ENCODE results near the gene FCHO1.
A peak's percentile ranks its signal among the peaks of the same experiment; 100 is the strongest.
"Not testable (repeated sequence)": the region's sequence is repeated elsewhere in the genome, so short reads cannot be mapped to it uniquely, and the experiment has no call there.

Gene FCHO1

DNA sequence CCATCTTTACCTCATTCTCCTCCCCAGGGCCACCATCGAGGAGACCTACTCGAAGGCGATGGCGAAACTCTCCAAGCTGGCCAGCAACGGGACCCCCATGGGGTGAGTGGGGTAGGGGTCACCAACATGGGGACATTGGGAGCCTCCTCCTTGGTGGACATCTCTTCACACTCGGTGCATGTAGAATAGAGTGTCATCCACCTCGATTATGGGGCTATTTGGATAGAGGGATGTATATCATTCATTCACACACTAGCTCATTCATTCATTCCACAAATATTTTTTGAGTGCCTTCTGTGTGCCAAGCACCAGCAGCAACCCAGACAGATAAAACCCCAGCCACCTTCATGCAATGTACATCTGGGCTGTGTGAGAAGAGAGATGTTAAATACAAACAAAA, 13.1 kb downstream of the FCHO1 start:
- no peak for DNase-seq

DNA sequence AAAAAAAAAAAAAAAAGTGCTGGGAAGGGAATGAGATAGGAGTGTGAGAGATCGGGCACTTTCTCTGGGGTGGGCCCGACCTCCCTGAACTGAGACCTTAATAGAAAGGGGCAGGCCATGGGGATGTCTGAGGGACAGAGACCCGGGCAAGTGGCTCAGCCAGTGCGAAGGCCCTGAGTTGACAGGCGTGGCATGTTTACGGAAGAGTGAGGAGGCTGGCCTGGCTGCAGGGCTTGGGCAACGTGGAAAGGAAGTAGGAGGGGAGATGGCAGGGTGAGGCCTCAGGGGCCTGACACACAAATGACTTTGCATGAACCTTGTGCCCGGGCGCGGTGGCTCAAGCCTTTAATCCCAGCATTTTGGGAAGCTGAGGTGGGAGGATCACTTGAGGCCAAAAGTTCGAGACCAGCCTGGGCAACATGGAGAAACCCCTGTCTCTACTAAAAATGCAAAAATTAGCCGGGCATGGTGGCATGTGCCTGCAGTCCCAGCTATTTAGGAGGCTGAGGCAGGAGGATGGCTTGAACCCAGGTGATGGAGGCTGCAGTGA, 13.9 kb downstream of the FCHO1 start:
- no peak for DNase-seq

- DNase-seq, result peak; percentile 61
Observed at GRCh38 chr19:17766543-17767131, 15.4 kb downstream of the FCHO1 start.

GRCh38 chr19:17767559-17767958, 16.3 kb downstream of the FCHO1 start:
- no peak for DNase-seq

DNA sequence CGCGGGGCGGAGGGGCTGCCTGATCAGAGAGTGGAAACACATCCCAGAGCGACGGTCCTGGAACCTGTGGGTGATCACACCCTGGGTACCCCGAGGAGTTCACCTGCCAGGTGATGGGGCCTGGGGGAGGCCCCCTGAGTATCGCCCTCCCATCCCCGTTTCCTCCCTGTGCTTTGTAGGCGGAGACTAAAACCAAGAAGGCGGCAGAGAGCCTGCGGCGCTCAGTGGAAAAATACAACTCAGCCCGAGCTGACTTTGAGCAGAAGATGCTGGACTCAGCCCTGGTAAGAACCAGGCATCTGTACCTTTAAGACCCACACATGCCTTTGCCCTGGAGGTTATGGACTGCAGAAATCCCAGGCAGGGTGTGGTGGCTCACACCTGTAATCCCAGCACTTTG, 19.3 kb downstream of the FCHO1 start:
- DNase-seq, result no peak

DNA sequence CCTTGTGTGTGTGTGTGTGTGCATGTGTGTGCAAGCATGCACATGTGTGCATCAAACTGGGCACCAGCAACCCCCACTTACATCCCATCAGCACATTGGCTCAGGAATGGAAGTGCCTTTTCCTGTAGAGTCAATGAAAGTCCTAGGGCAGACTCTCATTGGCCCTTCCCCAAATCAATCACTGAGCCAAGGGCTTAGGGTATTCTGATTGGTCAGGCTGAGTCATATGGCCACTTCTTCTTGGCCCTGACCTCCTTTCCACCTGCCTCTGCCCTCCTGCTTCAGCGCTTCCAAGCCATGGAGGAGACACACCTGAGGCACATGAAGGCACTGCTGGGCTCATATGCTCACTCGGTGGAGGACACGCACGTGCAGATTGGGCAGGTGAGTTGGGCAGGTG, 20.9 kb downstream of the FCHO1 start:
- no peak for DNase-seq

GRCh38 chr19:17775245-17775927, 24.1 kb downstream of the FCHO1 start:
- DNase-seq, result peak; percentile 56

GRCh38 chr19:17775991-17776803, 24.9 kb downstream of the FCHO1 start:
- no peak for DNase-seq

DNA sequence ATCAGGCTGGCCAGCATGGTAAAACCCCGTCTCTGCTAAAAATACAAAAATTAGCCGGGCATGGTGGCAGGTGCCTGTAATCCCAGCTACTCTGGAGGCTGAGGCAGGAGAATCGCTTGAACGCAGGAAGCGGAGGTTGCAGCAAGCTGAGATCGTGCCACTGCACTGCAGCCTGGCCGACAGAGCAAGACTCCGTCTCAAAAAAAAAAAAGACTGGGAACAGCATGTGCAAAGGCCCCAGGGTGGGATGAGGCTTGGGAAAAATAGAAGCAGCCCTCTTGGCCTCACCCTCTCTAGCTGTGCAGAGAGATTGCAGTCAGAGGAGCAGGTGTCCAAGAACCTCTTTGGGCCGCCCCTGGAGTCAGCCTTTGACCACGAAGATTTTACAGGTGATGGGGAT, 26.6 kb downstream of the FCHO1 start:
- DNase-seq, result not testable (repeated sequence)

DNA sequence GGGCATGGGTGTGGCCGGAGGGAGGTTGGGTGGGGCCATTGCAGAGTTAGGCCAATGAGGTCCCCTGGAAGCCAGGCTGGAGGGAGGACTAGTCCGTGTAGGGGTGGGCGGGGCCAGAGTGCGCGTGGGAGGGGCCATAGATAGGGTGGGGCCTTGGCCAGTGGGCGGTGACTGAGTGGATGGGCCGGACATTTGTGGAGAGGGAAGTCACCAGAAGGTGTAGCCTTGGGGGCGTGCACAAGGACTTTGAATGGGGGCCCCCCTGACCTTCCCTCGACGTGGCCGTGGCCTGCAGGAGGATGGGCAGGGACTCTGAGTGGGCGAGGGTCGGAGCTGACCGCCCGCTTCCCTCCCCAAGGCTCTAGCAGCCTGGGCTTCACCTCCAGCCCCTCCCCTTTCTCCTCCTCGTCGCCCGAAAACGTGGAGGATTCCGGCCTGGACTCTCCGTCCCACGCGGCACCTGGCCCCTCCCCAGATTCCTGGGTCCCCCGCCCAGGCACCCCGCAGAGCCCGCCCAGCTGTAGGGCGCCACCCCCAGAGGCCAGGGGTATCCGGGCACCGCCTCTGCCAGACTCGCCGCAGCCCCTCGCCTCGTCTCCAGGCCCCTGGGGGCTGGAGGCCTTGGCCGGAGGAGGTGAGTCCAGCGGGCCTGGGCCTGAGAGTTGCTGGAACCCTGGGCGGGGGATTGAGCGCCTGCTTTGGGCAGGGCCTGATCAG, 27.1 kb downstream of the FCHO1 start:
- DNase-seq, result peak; percentile 38

DNA sequence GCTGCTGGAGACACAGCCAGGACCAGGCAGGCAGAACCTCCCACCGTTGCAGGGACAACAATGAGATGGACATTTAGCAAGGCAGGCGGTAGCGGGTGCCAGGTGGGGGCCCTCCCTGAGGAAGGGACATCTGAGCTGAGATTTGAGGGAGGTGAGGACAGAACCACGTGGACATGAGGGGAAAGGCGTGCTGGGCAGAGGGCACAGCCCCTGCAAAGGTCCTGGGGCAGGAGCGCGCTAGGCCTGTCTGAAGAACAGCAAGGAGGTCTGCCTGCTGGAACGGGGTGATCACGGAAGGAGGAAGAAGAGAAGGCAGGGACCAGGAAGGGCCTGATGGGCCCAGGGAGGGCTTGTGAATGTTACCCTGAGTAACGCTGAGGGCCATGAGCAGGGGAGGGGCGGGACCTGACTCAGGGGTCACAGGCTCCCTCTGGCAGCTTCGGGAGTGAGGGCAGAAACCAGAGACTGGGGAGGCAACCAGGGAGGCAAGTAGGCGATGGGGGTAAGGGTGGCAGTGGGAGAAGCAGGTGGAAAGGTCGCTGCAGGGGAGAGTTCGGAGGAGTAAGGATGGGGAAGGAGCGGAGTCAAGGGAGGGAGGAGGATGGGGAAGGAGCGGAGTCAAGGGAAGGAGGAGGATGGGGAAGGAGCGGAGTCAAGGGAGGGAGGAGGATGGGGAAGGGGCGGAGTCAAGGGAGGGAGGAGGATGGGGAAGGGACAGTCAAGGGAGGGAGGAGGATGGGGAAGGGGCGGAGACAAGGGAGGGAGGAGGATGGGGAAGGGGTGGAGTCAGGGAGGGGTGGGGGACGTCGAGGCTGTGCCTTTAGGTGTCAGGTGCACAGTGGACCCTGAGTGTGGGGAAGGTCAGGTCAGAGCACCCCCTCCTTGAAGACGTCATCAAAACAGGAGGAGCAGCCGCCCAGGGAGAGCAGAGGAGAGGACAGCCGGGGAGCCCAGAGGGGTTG, 28.0 kb downstream of the FCHO1 start:
- peak; percentile 30 for DNase-seq

- DNase-seq, result no peak
Observed at GRCh38 chr19:17780781-17781180, 29.5 kb downstream of the FCHO1 start.

DNA sequence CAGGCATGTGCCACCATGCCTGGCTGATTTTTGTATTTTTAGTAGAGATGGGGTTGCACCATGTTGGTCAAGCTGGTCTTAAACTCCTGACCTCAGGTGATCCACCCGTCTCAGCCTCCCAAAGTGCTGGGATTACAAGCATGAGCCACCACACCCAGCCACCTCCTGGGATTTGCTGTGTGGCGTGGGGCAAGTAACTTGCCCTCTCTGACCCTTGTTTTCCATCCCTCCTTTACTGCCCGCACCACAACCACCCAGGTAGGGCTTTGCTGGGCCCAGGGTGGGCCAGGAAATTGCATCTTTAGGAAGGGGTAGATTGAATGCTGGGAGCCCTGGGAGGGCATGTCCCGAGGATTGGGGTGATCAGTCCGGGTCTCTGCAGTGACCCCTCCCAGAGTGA, 32.4 kb downstream of the FCHO1 start:
- not testable (repeated sequence) for DNase-seq

DNA sequence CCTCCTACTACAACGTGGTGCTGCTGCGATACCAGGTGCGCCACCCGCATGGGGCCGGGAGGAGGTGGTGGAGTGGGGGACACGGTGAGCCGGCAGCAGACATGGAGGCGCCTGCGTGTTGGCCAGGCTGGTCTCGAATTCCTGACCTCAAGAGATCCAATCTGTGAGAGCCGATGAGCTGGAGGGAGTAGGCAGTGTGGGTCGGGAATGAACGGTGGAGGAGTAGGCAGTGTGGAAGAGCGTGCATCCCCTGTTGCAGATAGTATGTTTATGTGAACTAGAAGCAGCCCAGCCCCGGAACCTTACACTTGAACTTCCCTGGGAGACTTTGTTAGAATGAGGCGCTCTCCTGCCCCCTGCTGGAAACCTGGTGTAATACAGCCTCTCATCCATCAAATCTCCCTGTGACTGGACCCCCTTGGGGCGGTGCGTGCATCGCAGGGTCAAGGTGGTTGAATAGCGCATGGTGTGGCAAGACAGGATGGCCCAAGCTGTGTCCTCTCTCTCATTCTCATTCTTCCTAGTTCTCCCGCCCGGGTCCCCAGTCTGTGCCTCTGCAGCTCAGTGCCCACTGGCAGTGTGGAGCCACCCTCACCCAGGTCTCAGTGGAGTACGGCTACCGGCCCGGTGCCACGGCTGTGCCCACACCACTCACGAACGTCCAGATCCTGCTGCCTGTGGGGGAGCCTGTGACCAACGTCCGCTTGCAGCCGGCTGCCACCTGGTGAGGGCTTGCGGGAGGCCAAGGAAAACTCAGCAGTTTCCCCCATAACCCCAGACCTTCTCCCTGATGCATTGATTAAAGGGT, 33.1 kb downstream of the FCHO1 start:
- peak; percentile 83 for DNase-seq

DNA sequence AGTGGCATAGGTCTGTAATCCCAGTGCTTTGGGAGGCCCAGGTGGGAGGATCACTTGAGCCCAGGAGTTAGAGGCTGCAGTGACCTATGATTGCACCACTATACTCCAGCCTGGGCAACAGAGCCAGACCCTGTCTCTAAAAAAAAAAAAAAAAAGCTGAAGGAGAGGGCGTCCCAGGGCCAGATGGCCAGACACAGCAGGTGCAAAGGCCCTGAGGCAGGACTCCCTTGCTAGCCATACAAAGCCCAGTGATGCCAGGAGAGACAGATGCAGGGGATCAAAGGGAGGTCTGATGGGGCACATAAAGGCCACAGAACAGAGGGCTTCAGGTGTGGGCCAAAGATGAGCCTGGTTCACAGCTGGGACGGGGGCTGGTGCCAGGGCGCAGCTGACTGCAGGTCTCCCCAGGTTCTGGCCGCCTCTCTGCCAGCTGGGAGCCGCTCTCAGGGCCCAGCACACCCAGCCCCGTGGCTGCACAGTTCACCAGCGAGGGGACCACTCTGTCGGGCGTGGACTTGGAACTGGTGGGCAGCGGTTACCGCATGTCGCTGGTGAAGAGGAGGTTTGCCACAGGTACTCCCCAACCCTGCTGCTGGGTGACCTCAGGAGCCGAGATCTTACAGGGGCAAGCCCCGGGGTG, 36.1 kb downstream of the FCHO1 start:
- DNase-seq, result no peak

DNA sequence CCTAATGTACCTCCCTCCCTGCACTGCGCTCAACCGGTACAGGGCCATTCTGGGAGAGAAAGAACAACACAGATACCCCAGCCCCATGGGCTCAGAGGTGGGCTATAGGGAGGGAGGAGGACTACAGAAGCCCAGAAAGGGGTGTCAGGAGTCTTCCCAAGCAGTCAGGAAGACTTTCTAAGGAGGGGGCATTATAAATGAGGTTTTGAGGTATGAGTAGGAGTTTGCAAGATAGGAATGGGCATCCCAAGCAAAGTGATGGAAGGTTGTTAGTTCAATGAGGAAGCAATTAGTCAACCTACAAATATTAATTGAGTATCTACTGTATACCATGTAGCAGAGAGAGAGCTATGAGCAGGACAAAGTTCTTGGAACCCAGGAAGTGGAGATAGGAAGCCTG, 37.4 kb downstream of the FCHO1 start:
- no peak for DNase-seq

DNA sequence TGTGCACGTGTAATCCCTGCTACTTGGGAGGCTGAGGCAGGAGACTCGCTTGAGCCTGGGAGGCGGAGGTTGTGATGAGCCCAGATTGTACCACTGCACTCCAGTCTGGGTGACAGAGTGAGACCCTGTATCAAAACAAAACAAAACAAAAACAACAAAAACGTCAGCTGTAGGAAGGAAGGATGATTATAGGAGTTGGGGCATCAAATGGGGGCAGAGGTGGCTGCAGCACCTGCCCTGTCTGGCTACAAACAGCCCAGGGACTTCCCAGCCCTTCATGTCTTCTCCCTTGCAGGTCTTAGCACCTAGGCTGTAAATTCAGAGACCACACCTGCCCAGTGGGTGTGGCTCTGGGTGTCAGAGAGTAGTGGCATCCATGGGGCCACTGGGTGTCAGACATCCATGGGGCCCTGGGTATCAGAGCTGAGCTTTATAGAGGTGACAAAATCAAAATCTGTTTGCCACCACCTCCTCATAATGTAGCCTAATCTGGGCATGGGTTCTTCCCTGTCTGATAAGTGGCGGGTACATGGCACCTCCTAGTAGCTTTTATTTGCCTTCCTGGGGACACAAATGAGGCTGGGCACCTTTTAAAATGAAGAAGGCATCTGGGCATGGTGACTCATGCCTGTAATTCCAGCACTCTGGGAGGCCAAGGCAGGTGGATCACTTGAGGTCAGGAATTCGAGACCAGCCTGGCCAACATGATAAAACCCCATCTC, 38.9 kb downstream of the FCHO1 start:
- no peak for DNase-seq

DNA sequence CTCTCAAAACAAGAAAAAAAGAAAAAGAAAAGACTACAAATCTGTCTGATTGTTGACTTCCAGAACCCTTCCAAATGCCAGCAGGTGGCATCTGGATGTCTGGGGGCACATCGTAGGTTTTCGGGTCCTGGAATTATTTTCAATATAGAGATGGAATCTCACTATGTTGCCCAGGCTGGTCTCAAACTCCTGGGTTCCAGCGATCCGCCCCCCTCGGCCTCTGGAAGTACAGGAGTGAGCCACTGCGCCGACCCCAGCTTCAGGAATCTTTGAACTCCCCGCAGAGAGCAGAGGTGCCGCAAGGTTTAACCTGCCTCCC, 43.1 kb downstream of the FCHO1 start:
- DNase-seq, result no peak

GRCh38 chr19:17794731-17795494, 43.6 kb downstream of the FCHO1 start, which contains the start of gene B3GNT3:
Gene B3GNT3, plus strand, starts transcription at chr19:17795138. Its CDS starts 12,670 bp downstream, at chr19:17807808.
- DNase-seq, result peak; percentile 63

Data from CD4-positive, alpha-beta T cell treated with Interleukin-6 for 4 hours (primary cell).